Measurements from ENCODE around the gene CD151.

Gene CD151

GRCh38 chr11:815675-816432 lies 16.9 kb upstream of the CD151 start:
- no peak for DNase-seq

GRCh38 chr11:816433-816779 lies 16.3 kb upstream of the CD151 start:
- no peak for DNase-seq

DNA sequence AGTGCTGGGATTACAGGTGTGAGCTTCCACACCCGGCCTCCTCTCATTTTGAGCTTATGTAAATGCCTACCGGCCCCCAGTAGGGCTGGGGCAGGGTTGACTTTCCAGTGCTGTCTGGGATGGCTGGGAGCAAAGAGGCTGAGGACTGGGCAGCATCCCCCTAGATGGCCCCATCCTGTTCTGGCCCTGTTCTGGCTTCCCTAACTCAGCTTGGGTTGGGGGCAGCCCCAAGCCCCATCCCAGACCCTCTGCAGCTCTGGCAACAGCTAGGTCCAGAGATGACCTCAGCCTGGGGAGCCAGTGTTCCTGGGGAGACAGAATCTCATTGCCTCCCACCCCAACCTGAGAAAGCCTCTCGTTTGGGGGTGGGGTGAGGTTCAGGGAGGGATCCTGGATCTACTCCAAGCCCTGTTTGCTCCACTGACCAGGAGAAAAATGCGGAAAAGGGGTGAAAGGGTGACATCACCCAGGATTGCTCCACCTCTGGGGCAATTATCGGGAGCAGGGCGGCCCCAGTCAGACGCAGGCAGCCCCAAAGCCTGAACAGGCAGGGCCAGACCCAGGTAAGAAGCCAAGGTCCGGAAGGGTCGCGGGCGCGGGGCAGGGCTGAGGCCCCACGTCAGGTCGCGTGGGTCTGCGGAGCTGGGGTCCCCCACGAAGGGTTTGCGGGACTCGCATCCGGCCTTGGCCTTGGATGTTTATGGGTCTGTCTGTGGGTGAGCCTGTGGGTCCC lies 14.2 kb upstream of the CD151 start, which contains the start of gene PNPLA2:
Gene PNPLA2 (plus strand): TSS at position 519 of the 733 bp plus-strand sequence. CDS start 805 bp downstream, outside the sequence.
- no peak for DNase-seq

DNA sequence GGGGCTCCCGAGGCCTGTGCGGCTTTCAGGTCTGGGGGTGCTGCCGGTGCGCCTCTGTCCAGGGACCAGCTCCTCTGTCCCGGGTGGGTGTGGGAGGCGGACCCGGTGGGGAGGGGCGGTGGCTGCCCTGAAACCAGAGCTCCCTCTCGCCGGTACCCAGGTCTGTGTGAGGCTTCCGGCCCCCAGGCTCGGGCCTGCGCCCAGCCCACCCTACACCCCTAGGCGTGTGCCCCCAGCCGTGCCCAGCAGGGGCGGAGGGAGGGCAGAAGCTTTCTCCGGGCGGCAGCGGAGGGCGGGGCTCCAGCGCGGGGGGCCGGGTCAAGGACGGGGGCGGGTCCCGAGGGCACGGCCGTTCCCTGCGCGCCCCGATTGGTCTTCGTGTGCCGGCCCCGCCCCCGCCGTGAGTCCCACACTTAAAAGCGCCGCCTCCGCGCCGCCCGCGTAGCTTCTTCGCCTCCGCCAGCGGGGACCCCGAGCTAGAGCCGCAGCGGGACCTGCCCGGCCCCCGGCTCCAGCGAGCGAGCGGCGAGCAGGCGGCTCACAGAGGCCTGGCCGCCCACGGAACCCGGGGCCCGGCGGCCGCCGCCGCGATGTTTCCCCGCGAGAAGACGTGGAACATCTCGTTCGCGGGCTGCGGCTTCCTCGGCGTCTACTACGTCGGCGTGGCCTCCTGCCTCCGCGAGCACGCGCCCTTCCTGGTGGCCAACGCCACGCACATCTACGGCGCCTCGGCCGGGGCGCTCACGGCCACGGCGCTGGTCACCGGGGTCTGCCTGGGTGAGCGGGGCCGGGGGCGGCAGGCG lies 13.4 kb upstream of the CD151 start:
- peak; percentile 87 for DNase-seq

DNA sequence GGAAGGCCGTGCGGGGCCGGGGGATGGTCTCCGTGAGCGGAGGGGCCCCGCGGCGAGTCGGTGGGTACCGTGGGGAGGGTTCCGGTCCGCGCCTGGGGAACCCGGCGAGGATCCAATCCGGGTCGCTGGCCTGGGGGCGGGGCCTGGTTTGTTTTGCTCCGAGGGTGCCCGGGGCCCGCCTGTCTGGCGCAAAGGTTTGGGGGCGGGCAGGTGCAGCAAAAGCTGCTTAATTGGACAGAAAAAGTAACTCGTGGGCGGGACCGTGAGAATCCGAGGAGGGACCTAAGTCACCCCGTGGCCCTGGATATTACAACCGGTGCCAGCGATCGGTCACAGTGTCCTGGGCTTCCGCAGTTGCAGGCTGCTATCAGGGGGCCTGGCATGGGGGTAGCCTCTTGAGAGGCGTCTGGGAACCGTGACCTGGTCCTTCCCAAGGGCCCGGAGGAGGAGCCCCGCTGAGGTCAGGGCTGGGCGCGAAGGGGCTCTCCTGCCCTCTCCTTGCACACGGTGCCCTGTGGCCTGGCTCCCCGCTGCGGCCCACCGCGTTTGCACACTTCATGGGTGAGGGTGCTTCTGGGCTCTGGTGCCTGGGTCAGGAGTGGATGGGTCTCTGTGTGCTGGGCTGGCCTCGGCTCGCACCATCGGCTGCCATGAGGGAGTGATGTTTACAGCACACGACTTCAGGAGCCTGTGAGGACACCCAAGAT lies 12.7 kb upstream of the CD151 start:
- peak; percentile 96 for DNase-seq

GRCh38 chr11:820655-821511 lies 11.9 kb upstream of the CD151 start:
- DNase-seq = no peak

DNA sequence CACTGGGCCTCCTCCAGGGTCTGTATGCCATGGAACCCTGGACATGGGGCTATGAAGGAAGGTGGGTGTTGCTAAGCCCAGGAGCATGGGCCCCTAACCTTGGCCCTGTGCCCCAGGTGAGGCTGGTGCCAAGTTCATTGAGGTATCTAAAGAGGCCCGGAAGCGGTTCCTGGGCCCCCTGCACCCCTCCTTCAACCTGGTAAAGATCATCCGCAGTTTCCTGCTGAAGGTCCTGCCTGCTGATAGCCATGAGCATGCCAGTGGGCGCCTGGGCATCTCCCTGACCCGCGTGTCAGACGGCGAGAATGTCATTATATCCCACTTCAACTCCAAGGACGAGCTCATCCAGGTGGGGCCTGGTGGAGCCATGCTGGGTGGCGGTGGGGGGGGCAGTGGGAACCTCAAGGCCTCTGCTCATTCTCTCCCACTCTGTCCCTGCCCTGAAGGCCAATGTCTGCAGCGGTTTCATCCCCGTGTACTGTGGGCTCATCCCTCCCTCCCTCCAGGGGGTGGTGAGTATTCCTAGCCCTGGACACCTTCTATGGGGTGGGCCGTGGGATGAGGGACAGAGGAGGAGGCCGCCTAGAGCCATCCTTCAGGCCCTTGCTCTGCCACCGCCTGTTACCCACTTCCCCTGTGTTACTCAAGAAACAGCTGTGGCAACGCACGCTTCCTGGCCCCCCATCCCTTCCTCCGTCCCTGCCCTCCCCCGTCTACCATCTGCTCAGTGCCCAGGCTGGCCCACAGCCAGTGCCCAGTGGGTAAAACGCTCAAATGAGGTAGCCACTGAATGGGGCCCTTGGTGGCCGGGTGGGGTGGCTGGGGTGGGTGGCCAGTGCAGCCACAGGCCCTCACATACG lies 11.0 kb upstream of the CD151 start:
- no peak for DNase-seq

GRCh38 chr11:823441-824291 lies 9.1 kb upstream of the CD151 start:
- DNase-seq = no peak

GRCh38 chr11:824292-824880 lies 8.4 kb upstream of the CD151 start:
- DNase-seq = no peak

- no peak for DNase-seq
These were observed 7.8 kb upstream of the CD151 start for GRCh38 chr11:824942-825341.

- no peak for DNase-seq
These were observed 7.2 kb upstream of the CD151 start for GRCh38 chr11:825366-826226.

DNA sequence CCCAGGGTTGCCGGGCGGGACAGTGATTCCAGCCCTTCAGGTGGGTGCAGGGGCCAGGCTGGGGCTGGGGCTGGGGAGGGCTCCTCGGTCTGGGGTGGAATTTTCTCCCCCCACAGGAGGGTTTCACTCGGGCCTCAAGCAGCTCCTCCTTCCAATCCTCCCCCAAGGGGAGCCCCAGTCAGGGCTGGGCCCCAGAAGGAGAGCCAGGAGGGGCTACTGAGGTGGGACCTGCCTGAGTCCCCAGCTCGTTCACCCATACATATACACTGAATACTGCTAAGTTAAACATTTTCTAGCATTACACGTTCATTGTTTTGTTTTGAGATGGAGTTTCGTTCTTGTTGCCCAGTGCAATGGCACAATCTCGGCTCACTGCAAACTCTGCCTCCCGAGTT lies 6.5 kb upstream of the CD151 start:
- DNase-seq = no peak

DNA sequence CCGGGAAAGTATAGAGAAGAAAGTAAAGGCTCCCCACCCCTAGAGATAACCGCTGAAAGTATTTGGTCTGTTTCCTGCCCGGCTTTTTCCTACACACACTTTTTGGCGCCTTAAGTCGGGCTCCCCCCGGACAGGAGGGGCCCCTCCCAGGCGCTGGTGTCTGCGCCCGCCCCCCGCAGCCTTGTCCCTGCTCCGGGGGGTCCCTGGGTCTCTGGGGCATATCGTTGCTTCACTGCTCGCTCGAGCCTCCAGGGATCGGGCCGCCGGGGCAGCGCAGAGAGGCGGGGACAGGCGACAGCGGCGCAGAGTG lies 6.0 kb upstream of the CD151 start:
- DNase-seq = peak; percentile 11

DNA sequence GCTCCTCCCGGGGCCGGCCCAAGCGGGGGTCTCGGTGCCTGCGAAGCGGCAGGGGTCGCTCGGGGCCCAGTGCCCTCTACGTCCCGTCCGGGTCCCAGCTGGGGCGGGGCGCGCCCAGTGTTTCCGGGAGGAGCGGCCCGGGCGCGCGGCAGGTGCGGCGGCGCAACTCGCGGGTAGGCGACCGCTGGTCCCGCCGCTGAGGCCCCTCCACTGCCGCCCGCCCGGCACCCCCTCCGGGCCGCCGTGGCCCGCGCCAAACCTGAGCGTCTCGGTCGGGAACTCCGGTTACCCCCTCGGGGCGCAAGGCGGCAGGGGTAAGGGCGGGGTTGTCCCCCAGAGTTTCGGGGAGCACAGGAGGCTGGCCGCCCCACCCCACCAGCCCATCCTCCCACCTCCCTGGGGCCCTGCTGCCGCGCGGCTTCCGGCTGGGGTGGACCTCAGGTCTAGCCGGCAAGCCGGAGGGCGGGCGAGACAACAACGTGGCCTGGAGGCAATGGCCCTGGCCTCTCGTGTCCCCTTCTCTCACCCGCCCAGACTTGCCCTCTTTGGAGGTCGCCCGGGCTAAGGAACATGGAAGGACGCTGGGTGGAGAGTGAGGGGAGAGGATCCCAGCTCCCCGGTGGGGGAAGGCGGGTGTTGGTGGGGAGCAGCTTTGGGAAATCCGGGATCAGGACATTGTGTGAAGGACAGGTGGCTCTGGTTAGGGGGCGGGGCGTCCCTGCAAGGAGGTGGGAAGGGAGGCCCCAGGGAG lies 5.4 kb upstream of the CD151 start:
- no peak for DNase-seq

GRCh38 chr11:827897-828192 lies 4.9 kb upstream of the CD151 start, which contains the start of gene CRACR2B:
TSS of gene CRACR2B (plus strand) at chr11:827919. CDS start at chr11:828608, 689 bp downstream.
- peak; percentile 1 for DNase-seq

GRCh38 chr11:828506-829175 lies 4.1 kb upstream of the CD151 start:
- no peak for DNase-seq

DNA sequence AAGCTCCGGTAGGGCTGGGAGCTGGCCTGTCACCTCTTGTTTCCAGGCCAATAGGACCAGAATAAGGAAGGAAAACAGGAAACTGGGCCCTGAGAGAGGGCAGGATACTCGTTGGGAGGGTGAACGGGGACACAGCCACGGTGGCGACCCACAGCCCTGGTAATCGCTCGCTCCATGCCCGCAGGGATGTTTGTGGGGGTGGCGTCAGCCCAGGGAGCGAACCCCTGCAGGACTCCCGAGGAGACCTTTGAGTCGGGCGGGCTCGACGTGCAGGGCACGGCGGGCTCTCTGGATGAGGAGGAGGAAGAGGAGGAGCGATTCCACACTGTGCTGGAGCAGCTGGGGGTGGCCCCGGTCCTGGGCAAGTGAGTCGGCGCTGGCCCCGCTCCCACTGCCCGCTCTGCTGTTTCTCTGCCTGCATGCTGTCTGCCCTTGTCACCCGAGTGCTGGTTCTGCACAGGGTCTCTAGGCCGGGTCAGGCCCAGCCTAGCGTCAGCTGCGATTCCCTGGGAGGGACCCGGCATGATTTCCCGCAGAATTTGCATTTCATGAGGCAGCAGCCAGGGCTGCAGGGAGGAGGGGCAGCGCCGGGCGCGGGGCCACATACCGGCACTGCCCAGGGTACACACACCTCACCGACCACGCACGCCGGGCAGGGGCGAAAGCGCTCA lies 3.4 kb upstream of the CD151 start:
- DNase-seq = peak; percentile 8
